Gastrocnemius medialis (tissue), 4 donors: ENCODE data around the gene LINGO1.

Source experiments
- CTCF ChIP-seq, 5 experiments: fragments of 450-650 bp in 3 of 5; fragments of 200-600 bp in 2 of 5; sonication (generic) in 2 of 5; IDR thresholded peaks in 4 of 5; conservative IDR thresholded peaks in 1 of 5; 1 replicate in 4 of 5; 2 replicates in 1 of 5; pipeline ENCODE4 v1.5.1; 2016 to 2019; ENCODE audit warnings: antibody characterized with exemption in 5 of 5, mild to moderate bottlenecking in 3 of 5, moderate library complexity in 3 of 5
- POLR2A ChIP-seq, 2 donors: fragments of 450-650 bp; IDR thresholded peaks; one replicate each; pipeline ENCODE4 v1.6.1; 2017; ENCODE audit warnings: antibody characterized with exemption in 2 of 2, mild to moderate bottlenecking in 2 of 2, moderate library complexity in 2 of 2

GRCh38 chr15:77653832-77654480 lies 21.2 kb upstream of the LINGO1 start:
- TF ChIP-seq CTCF (IDR thresholded peaks at IDR 0.05 in 4 of 5, conservative IDR thresholded peaks at IDR 0.05 in 1 of 5) (no peak), POLR2A (IDR thresholded peaks at IDR 0.05) (no peak)
